Measurements from ENCODE around the gene E2F4.
A peak's percentile ranks its signal among the peaks of the same experiment; 100 is the strongest.

The E2F4 gene

DNA sequence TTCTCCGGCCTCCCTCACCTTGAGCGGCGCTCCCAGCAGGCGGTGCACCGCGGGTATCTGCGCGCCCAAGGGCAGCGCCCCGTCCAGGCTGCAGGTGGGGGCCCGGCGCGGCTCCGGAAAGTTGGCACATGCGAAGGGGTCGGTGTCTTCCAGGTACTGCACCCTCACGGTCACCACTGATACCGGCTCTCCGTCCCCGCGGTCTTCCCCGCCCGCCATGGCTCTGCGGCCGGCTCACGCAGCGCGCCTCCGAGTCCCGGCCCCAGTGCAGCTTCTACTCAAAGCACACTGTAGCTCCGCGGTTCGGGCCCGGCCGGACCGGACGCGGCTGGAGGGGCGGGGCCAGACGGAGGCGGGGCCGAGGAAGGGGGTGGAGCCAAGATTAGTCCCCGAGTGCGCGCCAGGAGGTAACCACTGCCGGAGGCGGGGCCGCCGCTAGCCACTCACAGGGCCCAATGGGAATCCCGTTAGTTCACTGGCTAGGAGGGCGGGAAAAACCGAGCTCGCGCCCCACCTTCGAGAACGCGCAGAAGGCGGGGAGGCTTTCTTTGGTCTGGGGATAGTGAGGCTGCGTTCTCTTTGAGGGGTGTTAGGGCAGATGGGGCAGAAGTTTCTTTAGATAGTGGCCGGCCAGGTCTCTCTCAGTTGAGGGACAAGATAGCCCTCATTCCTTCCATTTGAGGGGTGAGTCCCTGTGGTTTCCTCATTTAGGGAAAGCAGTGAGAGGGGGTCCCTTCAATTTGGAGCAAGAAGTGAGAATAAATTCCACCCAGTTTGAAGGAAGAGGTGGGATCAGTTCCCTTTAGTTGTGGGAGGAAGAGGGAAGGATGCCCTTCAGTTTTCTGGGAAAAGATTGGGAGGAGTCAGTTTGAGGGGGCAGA lies 55.5 kb downstream of the E2F4 start, which contains the start of gene FHOD1:
TSS of gene FHOD1 (minus strand) at position 290 of the 881 bp plus-strand sequence. CDS start at position 219, 71 bp downstream.
- peak within 1 kb of the TSS; percentile 76 for H3K4me3 ChIP-seq (ENCODE audit: low read depth, low read length)

DNA sequence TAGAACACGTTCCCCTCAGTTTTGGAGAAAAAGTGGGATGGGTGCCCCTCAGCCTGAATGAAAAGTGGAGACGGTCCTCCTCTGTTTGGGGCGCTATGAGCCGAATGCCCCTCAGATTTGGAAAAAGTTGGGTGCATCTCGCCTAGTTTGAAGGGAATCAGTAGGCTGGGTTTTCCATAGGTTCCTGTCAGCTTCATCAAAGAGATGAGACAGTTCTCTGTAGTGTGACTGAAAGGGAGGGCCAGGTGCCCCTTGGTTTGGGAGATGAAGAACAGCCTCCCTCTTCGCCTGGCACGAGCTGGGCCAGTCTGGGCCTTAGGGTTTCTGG lies 56.1 kb downstream of the E2F4 start:
- peak overlapping the region; percentile 47 for H3K4me3 ChIP-seq (ENCODE audit: low read depth, low read length)

Data from iPS-11a (cell line).